ENCODE results near the gene CFAP54. TPM values are rescaled to one million over a fixed set of nuclear protein-coding genes. Genes with fewer than 3 reads are reported as not detected.

The CFAP54 gene
- total and polyA plus RNA-seq, 2 donors from 2014 or later, result 0.13 to 6.6 TPM

GRCh38 chr12:96500693-96501092 is 11.3 kb downstream of the CFAP54 start:
- Histone ChIP-seq H3K4me1 (ENCODE audit: control insufficient read depth in 2 of 3, insufficient read depth in 2 of 3, low read depth in 1 of 3, low read length in 3 of 3) (peaks cover 0 to 4% (median 2%) of the 10 kb centered on the region in 3 donors), H3K36me3 (ENCODE audit: control insufficient read depth in 2 of 3, insufficient read depth in 3 of 3, low read length in 3 of 3) (no peaks in the 10 kb centered on the region), H3K9me3 (ENCODE audit: control insufficient read depth in 2 of 3, insufficient read depth in 1 of 3, low read length in 3 of 3) (no peaks in the 10 kb centered on the region), H3K27ac (ENCODE audit: low read depth in 2 of 2, low read length in 2 of 2) (peak overlapping the region in 1 of 2 donors; percentile 23), H3K27me3 (ENCODE audit: control insufficient read depth, insufficient read depth, low read length) (no peaks in the 10 kb centered on the region), H3K4me3 (ENCODE audit: low read length in 3 of 3) (no peak overlapping the region), H3K9ac (ENCODE audit: low read length in 3 of 3) (no peak overlapping the region)
- no peak for TF ChIP-seq CTCF (IDR thresholded peaks at IDR 0.05; ENCODE audit: borderline replicate concordance, extremely low read depth, insufficient read depth)
- FAIRE-seq (no peak), DNase-seq (peak in 1 of 5 donors; percentile 29)
- intact Hi-C loops (cut with DNase I), result no loop called here

- H3K9ac ChIP-seq (ENCODE audit: low read length in 3 of 3), result no peak overlapping the region
- no peak for FAIRE-seq
- no peaks in the 10 kb centered on the region for H3K36me3 ChIP-seq (ENCODE audit: control insufficient read depth in 2 of 3, insufficient read depth in 3 of 3, low read length in 3 of 3)
- H3K27me3 ChIP-seq (ENCODE audit: control insufficient read depth, insufficient read depth, low read length), result no peaks in the 10 kb centered on the region
- no peak for TF ChIP-seq CTCF (IDR thresholded peaks at IDR 0.05; ENCODE audit: borderline replicate concordance, extremely low read depth, insufficient read depth)
- peaks cover 0 to 4% (median 2%) of the 10 kb centered on the region in 3 donors for H3K4me1 ChIP-seq (ENCODE audit: control insufficient read depth in 2 of 3, insufficient read depth in 2 of 3, low read depth in 1 of 3, low read length in 3 of 3)
- no peak overlapping the region for H3K4me3 ChIP-seq (ENCODE audit: low read length in 3 of 3)
- H3K27ac ChIP-seq (ENCODE audit: low read depth in 2 of 2, low read length in 2 of 2), result peak overlapping the region; percentile 64 to 84
- intact Hi-C loops (cut with DNase I), result no loop called here
- no peaks in the 10 kb centered on the region for H3K9me3 ChIP-seq (ENCODE audit: control insufficient read depth in 2 of 3, insufficient read depth in 1 of 3, low read length in 3 of 3)
- peak in 2 of 5 donors; percentile 8 to 40 for DNase-seq
Observed at GRCh38 chr12:96501133-96501761, 11.9 kb downstream of the CFAP54 start.

GRCh38 chr12:96501908-96502307 is 12.5 kb downstream of the CFAP54 start:
- H3K27ac ChIP-seq (ENCODE audit: low read depth in 2 of 2, low read length in 2 of 2), result peak overlapping the region; percentile 64 to 84
- intact Hi-C loops (cut with DNase I), result no loop called here
- H3K9ac ChIP-seq (ENCODE audit: low read length in 3 of 3), result no peak overlapping the region
- FAIRE-seq (no peak), DNase-seq (no peak)
- no peak for TF ChIP-seq CTCF (IDR thresholded peaks at IDR 0.05; ENCODE audit: borderline replicate concordance, extremely low read depth, insufficient read depth)
- no peak overlapping the region for H3K4me3 ChIP-seq (ENCODE audit: low read length in 3 of 3)
- no peaks in the 10 kb centered on the region for H3K9me3 ChIP-seq (ENCODE audit: control insufficient read depth in 2 of 3, insufficient read depth in 1 of 3, low read length in 3 of 3)
- H3K36me3 ChIP-seq (ENCODE audit: control insufficient read depth in 2 of 3, insufficient read depth in 3 of 3, low read length in 3 of 3), result no peaks in the 10 kb centered on the region
- no peaks in the 10 kb centered on the region for H3K27me3 ChIP-seq (ENCODE audit: control insufficient read depth, insufficient read depth, low read length)
- peaks cover 0 to 4% (median 2%) of the 10 kb centered on the region in 3 donors for H3K4me1 ChIP-seq (ENCODE audit: control insufficient read depth in 2 of 3, insufficient read depth in 2 of 3, low read depth in 1 of 3, low read length in 3 of 3)

Measured in kidney (tissue), 14 donors.